ENCODE results near the gene PPP2R2C.

DNA sequence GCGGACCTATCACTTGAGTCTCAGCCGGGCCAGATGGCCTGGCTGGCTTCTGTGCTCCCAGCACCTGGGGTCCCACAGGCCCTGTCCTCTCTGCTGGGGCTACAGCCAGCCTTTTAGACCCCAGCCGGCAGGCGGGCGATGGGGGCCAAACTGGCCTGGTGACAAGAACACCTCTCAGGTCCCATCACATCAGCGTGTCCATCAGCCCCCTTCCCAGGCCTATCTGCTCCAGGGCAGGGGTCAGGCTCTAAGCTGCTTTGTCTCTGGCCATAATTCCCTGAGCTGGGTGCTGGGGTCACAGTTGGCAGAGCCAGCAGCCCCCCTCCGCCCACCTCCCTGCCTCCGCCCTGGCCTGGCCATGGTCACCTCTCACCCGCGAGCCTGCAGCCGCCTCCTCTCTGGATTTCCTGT, 77.7 kb downstream of the PPP2R2C start:
- no peak for TF ChIP-seq EZH2 (IDR thresholded peaks at IDR 0.05; ENCODE audit: borderline replicate concordance, low read depth, low read length, severe bottlenecking)
- TF ChIP-seq, protein P1, sequence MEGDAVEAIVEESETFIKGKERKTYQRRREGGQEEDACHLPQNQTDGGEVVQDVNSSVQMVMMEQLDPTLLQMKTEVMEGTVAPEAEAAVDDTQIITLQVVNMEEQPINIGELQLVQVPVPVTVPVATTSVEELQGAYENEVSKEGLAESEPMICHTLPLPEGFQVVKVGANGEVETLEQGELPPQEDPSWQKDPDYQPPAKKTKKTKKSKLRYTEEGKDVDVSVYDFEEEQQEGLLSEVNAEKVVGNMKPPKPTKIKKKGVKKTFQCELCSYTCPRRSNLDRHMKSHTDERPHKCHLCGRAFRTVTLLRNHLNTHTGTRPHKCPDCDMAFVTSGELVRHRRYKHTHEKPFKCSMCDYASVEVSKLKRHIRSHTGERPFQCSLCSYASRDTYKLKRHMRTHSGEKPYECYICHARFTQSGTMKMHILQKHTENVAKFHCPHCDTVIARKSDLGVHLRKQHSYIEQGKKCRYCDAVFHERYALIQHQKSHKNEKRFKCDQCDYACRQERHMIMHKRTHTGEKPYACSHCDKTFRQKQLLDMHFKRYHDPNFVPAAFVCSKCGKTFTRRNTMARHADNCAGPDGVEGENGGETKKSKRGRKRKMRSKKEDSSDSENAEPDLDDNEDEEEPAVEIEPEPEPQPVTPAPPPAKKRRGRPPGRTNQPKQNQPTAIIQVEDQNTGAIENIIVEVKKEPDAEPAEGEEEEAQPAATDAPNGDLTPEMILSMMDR (IDR thresholded peaks at IDR 0.05; ENCODE audit: borderline replicate concordance, extremely low read depth, low read length, poor library complexity, severe bottlenecking), result no peak
